NCI-H1694 (cell line): ENCODE measurements around the gene SLC48A1.

ENCODE experiments used
- DNase-seq: peaks from one replicate; lab custom pipeline; 2025; lab: John Stamatoyannopoulos, UW

The SLC48A1 gene

DNA sequence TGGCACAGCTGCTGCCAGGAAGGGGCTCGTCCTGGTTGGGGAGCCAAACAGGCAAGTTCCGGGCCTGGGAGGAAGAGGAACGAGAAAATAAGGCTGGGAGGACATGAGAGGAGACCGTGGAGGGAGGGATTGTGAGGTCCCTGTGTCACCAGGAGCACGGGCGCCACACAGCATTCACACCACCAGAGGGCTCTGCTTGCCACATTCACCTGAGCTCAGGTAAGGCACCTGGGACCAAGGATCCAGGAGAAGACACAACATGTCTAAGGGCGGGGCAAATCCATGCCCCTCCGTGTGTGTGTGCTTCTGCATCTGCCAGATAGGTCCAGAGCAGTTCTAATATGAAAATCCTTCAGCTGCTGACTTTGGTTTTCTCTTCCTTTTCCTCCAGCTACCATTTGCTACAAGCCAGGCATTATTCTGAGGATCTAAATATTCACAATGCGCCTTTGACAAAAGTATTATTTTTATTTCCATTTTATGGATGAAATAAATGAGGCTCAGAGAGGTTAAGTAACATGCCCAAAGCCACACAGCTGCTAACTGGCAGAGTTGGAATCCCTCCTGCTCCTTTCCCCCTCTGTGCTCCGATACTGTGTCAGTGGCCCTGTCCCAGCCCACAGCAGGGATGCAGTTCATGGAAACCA, 28.9 kb upstream of the SLC48A1 start:
- no peak for DNase-seq

DNA sequence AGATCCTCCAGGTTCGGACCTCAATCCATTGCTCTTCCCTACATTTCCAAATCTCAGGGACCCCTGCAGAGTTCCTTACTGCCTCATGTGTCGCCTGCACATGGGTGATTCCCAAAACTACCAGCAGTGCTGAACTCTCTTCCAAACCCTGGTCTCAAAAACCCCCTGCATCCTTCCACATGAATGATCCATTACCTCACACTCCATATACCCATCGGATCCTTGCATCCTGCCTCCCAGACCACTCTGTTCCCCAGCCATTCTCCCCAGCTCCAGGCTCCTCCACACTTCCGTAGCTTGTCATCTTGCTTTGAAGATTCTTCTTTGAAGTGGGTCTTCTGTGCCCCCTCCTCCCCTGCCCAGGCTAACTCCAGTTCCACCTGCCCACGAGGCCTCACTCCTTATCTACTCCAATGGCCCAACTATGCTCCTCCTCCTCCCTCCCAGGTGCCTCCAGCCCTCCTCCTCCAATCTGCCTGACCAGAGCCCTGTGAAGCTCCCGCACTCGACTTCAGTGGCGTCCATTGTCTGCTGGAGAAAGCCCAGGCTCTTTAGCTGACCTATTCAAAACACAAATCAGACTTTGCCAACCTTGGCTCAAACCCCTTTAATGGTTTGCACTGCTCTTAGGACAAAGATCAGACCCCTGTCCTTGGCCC, 28.1 kb upstream of the SLC48A1 start:
- DNase-seq, result no peak

DNA sequence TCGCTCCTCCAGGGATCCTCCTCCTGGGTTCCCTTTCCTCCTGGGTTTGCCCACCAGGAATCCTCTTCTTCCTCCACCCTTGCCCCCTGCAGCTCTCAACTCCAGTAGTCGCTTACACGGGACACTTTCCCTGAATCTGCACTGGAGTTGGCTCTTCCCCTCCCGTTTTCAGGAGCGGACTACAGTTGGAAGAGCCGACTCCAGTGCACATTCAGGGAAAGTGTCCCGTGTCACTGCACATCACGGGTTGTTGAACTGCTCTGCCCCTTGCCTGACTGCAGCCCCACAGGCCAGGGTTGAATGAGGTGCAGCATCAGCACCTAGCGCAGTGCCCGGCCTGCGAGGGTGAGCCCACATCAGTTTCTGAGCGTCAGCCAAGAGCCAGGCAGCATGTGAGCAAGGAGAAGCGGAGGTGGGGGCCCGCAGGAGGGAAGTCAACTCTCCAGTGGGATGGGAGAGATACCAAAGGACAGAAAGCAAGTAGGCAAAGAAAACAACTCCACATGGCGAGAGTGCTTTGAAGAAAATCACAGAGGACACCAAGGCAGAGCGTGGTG, 27.5 kb upstream of the SLC48A1 start:
- no peak for DNase-seq

DNA sequence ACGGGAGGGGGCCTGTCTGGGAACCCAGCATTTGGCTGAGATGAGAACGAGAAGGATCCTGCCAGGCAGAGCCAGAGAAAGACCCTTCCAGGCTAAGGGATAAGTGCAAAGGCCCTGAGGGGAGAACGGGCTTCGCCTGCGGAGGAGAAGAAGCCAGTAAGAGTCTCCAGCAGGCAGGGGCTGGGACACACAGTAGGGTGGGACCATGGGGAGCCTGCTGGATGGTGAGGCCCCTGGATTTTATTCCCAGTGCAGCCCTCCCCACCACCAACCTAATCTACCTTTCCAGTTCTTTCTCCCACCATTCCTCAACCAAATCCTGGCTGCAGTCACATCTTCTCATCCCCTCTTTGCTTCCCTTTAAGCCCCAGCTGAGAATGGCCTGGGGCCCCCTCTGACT, 27.0 kb upstream of the SLC48A1 start:
- no peak for DNase-seq

DNA sequence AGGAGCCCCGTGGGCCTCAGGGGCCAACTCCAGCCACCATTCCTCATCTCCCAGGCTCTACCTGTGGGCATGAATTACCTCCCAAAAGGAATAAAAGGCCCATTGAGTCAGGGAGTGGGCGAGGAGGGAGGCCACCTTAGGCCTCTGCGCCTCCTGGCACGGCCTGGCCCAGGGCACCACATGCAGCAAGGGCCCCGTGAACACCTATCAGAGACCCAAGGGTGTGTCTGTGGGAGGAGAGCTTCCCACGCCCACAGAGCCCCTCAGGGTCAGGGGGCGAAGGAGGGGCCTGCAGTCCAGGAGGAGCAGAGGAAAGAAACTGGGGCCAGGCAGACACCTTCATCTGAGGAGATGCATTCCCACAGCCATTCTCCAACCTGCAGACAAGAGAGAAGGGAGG, 26.5 kb upstream of the SLC48A1 start:
- DNase-seq, result no peak

DNA sequence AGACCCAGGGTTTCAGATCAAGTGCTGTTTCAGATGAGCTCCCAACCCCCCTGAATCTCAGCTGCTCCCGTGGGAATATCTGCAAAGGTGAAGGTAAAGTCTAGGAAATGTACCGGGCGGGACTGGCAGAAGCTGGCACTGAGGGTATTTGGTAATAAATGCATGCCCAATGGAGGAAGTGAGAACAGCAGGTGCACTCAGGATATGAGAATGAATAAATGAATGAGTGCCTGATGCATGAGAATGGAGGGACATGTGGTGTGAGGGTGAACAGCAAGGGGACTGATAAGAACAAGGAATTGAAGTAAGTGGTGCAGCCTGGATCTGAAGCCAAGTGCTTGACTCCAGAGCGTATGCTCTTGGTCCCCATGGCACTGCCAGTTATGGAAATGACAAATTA, 25.9 kb upstream of the SLC48A1 start:
- DNase-seq, result no peak

DNA sequence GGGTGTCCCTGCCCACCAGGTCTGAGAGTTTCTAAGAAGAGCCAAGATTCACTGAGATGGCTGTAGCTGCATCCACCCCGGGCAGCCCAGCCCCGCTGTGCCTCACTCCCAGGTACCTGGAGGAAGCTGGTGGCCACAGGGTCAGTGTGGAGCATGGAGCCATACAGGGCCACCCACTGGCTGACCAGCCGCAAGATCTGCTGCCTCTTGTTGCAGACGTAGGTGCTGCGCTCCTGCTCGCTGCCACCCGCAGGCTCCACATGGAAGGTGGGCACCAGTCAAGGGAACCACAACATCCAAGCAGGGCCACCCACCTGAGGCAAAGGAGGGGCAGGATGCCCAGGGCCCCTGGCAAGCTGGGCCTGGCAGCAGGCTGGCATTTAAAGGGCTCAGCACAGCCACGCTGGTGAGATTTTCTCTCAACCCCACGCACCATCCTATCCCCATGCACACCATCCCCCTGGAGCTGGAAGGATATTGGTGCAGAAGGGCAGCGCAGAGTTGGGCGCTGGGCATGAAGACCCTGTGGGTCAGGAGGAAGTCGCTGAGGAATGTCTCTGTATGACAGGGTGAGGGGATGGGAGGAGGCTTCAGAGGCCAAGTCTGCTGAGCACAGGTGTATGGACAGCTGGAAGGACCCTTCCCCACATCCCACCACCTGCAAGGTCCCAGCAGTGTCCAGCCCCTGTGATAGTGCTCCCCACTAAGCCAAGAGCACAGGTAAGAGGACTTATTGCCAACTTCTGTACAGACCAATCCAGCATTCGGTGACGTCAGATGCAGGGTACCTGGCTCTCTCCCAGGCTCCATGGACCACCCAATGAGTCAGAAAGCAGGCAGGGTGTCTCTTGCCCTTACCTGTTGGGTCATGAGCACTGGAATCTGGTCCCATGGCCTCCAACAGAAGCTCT, 25.2 kb upstream of the SLC48A1 start:
- DNase-seq, result no peak

DNA sequence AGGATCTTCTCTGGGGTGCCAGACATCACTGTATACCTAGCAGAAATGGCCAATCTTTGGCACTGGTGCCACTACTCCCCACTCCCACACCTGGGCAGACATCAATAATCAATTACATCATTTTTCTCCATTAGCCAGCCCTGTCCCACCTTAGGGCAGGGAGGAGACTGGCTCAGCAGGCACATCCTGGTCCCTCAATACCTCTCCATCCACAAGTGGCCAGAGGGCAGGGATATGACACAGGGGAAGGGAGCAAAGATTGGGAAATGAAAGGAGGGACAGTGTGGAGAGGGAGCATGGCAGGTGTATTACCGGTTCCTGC, 24.6 kb upstream of the SLC48A1 start:
- no peak for DNase-seq

DNA sequence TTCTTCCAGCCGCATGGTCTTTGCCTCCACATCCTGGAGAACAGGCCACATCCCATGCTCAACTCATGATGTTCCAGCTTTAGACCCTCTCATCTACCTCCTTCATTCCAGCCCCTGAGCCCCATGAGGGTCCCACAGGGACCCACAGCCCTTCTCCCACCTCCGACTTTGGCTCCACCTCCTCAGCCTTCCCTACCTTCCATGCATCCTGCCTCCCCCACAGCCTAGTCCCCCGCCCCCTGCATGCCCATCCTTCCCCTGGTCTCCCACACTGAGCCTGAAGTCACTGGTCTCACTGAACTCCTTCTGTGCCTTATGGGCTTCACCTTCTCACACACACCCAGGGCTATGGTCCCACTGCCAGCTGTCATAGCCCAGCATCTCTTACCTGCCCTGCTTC, 24.1 kb upstream of the SLC48A1 start:
- DNase-seq, result no peak

DNA sequence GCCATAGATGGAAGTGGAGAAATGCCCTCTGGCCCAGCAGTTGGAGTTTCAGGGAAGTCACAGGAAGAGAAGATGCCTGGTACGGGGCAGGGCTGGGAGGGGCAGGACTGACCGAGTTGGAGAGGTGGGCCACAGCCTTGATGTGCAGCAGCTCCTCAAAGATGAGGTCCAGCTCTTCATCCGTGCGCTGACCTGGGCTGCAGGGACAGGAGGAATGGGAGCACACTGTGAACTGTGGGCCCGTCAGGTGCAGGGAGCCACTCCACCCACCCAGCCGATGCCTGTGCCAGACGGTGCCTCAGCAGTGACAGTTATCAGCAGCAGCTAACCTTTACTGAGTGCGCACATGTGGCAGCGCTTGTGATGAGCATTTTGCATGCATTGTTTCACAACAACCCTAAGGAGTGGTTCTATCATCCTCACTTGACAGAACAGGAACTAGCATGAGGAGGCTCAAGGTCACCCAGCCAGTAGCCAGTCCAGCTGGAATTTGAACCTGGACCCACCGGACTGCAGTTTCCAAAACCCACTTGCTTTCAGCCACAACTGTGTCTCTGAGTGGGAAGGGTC, 22.7 kb upstream of the SLC48A1 start:
- DNase-seq, result no peak

DNA sequence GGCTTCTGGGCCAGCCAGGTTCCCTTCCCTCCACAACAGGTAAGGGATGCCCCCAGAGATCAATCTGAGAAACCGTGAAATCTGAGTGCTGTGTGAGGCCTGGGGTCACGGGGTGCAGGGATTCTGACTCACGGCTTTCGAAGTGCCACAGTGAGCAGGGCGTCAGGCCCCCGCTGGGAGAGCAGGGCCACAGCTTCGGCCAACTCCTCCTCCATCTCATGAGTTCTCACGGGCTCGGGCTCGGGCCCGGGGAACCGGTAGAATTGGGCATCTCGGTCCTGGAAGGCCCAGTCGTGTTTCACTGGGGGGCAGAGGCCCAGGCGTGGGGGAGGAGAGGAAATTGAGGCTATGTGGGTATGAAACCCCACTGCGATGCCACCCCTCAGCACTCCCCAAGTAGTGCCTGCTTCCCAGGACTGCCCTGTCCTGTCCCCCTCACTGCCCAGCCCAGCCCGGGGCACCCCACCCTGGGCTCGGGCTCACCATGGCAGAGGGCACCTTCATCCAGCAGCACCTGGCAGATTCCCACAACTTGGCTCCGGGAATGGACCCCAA, 22.0 kb upstream of the SLC48A1 start:
- DNase-seq, result no peak

DNA sequence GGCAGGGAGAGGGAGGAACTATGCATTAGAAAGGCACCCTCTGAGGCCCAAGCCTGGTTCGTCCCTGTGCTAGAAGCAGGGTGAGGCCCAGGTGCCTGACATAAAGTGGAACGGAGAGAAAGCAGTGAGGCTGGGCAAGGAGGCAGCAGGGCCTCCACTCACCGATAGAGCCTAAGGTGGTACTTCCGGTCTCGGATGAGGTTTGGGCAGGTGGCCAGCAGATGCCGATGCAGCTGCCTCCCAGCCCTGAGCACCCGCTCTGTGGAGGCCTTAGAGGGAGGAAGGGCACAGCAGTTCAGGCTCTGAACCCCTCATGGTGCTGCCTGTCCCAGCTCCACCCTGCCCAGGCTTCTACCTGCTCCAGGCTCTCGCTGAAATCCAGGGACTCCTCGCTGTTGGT, 21.5 kb upstream of the SLC48A1 start:
- no peak for DNase-seq

DNA sequence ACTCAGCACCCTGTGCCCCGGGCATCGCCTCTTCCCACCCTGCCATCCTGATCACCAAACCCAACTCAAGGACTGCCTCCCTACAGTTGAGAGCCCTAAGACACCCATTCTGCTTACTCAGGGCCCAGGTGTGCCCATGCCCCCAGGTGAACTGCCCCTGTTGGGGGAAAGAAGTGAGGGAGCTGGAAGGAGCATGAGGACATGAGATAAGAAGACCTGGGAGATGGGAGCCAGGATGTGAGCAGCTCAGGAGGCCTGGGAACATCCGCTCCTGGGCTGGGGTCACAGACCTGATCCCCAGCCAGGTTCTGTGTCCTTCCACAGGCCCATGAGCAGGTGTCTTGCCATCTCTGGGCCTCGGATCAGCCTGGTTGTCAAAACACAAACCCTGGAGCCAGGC, 20.9 kb upstream of the SLC48A1 start:
- DNase-seq, result no peak

DNA sequence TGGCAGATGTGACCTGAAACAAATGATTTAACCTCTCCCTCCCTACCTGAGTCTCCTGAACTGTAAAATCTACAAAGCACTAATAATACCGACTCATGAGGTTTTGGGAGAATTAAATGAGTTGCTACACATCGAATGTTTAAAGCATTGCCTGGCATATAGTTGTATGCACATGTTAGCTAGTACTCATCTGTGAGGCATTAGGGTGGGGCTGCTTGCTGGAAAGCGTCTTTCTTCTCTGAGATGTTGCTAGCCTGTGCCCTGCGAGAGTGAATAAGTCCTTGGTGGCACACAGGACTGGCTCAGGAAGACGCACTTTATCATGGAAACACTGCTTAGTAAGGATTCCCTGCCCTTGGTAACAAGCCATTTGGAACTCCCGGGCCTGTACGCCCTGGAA, 20.5 kb upstream of the SLC48A1 start:
- no peak for DNase-seq

DNA sequence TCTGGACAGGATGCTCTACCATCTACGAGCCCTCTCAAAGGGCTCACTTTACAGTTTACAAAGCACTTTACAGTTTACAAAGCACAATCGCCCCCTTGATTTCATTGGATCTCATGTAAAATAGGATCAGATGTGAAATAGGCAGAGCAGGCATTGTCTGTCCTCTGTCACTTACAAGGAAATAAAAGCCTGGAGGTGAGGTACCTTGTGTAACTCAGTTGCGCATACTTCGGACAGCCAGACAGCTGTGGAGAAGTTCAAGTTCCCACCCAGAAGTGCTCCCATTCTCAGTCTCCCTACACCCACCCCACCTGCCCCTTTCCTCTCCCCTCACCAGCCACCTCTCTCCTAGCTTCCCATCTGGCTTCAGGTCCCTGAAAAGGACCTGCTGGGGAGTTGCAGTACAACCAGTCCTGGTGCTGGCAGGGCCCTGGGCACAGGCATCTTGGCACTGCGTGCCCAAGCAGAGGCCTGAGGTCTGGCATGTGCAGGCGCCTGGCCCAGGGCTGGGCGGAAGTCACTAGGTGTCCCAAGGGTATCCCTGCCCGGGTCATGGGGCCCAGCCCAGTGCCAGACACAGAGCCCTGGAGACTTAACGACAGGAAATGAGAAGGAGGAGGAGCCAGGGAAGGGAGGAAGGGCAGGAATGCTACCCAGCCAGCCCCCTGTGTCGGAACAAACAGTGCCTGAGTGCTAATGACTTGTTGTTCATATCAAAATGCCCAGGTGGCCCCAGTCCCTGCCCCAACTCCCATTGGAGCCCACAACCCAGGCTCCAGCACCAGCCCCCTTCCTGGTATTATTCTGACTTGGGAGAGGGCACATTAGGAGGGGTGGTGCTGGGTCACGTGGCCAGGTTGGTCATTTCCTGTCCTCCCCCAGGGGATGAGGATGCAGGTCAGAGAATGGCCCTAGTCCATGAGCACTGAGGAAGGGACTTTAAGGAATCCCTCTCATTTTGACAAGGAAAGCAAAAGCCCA, 19.7 kb upstream of the SLC48A1 start:
- DNase-seq, result no peak

DNA sequence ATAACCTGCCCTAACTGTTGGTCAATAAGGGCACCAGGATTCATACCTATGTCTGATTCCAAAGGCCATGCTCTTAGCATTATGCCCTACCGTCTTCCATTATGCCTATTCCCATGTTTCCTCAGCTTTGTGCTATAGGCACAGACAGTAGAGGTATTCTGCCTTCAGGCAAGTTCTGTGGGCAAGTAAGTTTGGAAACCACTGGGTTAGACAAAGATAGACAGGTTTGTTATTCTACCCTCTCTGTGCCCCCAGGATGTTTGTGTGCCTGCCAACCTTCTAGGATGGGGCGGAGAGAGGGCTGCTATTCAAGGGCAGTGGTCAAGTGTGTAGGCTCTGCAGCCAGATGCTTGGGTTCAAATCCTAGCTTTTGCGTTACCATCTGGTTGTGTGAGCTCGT, 18.9 kb upstream of the SLC48A1 start:
- DNase-seq, result no peak

DNA sequence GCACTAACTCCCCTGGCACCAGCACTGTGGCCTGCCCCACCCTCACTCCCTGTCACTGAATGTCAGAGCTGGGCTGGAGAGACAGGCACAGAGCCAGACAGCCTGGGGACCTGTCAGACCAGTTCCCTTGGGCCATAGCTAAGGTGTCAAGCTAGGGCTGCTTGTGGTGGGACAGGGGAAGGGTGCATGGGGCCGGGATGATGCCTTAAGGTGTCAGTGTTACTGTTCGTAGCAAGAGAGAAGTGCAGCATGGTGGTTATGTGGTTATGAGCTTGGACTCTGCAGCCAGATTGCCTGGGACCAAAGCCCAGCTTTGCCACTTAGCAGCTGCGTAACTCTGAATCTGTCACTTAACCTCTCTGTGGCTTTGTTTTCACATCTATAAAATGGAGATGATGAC, 18.2 kb upstream of the SLC48A1 start:
- DNase-seq, result no peak

DNA sequence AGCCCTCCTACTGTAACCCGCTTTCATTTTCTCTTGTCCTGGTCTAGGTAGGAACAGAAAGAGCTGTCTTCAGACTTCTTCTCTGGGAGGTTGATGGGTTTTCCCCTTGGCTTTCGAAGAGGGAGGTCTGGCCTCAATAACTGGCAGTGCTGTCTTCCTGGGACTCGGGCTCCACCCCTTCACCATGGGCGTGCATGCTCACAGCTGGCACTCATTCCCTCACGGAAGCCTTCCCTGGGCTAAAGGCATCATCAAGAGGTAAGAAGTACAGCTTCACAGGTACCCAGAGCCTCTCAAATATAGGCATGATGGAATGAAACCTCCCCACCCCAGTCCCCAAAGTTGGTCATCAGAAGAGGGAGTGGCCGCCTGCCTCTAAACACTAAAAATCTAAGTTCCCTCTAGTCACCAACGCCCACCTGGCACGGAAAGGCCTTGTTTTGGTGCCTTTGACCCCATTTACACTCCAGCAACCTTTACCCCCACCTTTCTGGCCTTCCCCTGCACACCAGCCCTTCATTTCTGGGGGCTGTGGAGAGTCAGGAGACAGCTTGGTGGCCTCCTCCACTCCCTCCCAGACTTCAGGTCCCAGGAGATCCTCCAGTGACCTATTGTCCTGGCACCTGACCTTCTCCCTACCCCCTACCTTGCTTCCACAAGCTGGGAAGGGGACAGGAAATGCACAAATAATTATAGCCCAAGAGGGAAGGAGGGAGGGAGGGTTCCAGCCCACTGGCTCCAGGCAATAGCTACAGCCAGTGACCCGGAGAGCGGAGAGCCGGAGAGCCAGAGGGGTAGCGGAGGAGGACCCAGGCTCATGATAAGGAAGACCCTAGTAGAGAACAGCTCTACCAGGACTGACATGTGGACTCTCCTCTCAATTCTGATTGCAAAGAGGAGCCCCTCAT, 17.1 kb upstream of the SLC48A1 start:
- no peak for DNase-seq

DNA sequence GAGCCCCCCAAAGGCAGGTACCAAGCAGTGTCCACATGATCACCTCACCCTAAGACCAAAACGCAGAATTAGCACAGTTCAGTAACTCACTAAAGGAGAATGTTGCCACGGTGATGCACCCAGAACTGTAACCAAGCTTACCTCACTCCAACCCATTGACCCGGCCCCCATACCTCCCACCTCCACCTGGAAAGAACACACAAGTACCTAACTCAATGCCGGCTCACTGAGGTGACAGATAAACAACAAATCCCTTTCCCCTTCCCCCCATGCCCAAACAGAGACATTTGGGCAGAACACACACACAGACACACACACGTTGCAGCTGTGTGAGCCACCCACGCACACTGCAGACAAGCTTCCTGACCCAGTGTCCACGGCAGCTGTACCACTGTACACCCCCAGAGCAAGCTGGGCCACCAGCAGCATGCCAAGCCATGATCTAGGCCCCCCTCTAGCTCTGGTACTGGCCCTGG, 15.6 kb upstream of the SLC48A1 start:
- DNase-seq, result no peak
